ENCODE measurements around the gene EREG.

Gene EREG

GRCh38 chr4:74353858-74354257 is 11.1 kb upstream of the EREG start:
- no peak for DNase-seq

- DNase-seq: no peak
Measured at GRCh38 chr4:74357965-74358364, 7.0 kb upstream of the EREG start.

- DNase-seq: no peak
Measured at GRCh38 chr4:74361671-74362070, 3.3 kb upstream of the EREG start.

- no peak for DNase-seq
Measured at GRCh38 chr4:74362347-74362746, 2.6 kb upstream of the EREG start.

- no peak for DNase-seq
Measured at GRCh38 chr4:74364256-74364651, 691 bp upstream of the EREG start.

GRCh38 chr4:74365761-74366160 is 816 bp downstream of the EREG start:
- DNase-seq: no peak

- peak in 1 of 2 donors; percentile 1 for DNase-seq
Measured at GRCh38 chr4:74366367-74366911, 1.5 kb downstream of the EREG start.

- DNase-seq: no peak
Measured at GRCh38 chr4:74367656-74368290, 2.8 kb downstream of the EREG start.

- DNase-seq: no peak
Measured at GRCh38 chr4:74368596-74368995, 3.7 kb downstream of the EREG start.

GRCh38 chr4:74369855-74370254 is 4.9 kb downstream of the EREG start:
- DNase-seq: no peak

GRCh38 chr4:74370912-74371311 is 6.0 kb downstream of the EREG start:
- DNase-seq: peak; percentile 27 to 43

GRCh38 chr4:74374128-74374527 is 9.2 kb downstream of the EREG start:
- no peak for DNase-seq

GRCh38 chr4:74374561-74375327 is 9.8 kb downstream of the EREG start:
- peak in 1 of 2 donors; percentile 73 for DNase-seq

- DNase-seq: no peak
Measured at GRCh38 chr4:74375824-74376426, 11.0 kb downstream of the EREG start.

GRCh38 chr4:74376888-74377483 is 12.0 kb downstream of the EREG start:
- DNase-seq: peak in 1 of 2 donors; percentile 53

GRCh38 chr4:74377714-74378113 is 12.8 kb downstream of the EREG start:
- no peak for DNase-seq

GRCh38 chr4:74378573-74378972 is 13.6 kb downstream of the EREG start:
- no peak for DNase-seq

GRCh38 chr4:74379912-74380311 is 15.0 kb downstream of the EREG start:
- no peak for DNase-seq

GRCh38 chr4:74385386-74385785 is 20.4 kb downstream of the EREG start:
- DNase-seq: no peak

- DNase-seq: no peak
Measured at GRCh38 chr4:74386159-74386558, 21.2 kb downstream of the EREG start.

- DNase-seq: no peak
Measured at GRCh38 chr4:74387790-74388189, 22.8 kb downstream of the EREG start.

GRCh38 chr4:74389494-74389893 is 24.5 kb downstream of the EREG start:
- no peak for DNase-seq

GRCh38 chr4:74390677-74391076 is 25.7 kb downstream of the EREG start:
- DNase-seq: no peak
